Lower lobe of right lung (tissue), 2 donors: ENCODE data around the gene BHLHE23. TPM values are rescaled to one million over a fixed set of nuclear protein-coding genes. Genes with fewer than 3 reads are reported as not detected.
A peak's percentile ranks its signal among the peaks of the same experiment; 100 is the strongest.

Experiments used
- ATAC-seq, 2 donors: fragments of 200-7000 bp; cut with Tn5 transposase; one replicate each; pipeline ENCODE4 v1.9.1; 2020 to 2022; ENCODE audit warnings: mild to moderate bottlenecking in 2 of 2, moderate library complexity in 2 of 2
- DNase-seq: peaks from one replicate; pipeline ENCODE4 v3.0.0-alpha.2; 2020
- H3K27ac ChIP-seq: fragments of 200-600 bp; one replicate; pipeline ENCODE4 v1.8.0; 2022
- H3K27me3 ChIP-seq: fragments of 200-600 bp; one replicate; pipeline ENCODE4 v1.8.0; 2022; ENCODE audit warnings: low read depth
- H3K36me3 ChIP-seq: fragments of 200-600 bp; one replicate; pipeline ENCODE4 v1.8.0; 2022; ENCODE audit warnings: mild to moderate bottlenecking
- H3K4me1 ChIP-seq: fragments of 200-600 bp; one replicate; pipeline ENCODE4 v1.8.0; 2022
- H3K4me3 ChIP-seq: fragments of 200-600 bp; one replicate; pipeline ENCODE4 v1.8.0; 2022; ENCODE audit warnings: mild to moderate bottlenecking
- H3K9me3 ChIP-seq: fragments of 200-600 bp; one replicate; pipeline ENCODE4 v1.8.0; 2022
- CTCF ChIP-seq: fragments of 200-600 bp; IDR thresholded peaks from one replicate; pipeline ENCODE4 v1.8.0; 2022; ENCODE audit warnings: antibody characterized with exemption, mild to moderate bottlenecking
- intact Hi-C: fragments of 100-400 bp; cut with DNase I; formaldehyde crosslinking; loops from one replicate; pipeline ENCODE4 v1.11.0; 2022
- total RNA-seq: library from RNA; stranded (reverse); fragmentation: NEBNext Ultra II Directional; extraction: Animal tissue kit (Norgen Biotek cat#: 25700); gene quantifications from one replicate; pipeline ENCODE4 v1.2.1, GENCODE V29; 2021
- donor health status: DM: no; HTN: yes; CAD: no; lungs with severe emphysema.

BHLHE23 gene
- total RNA-seq, 1 donor from 2014 or later = not detected

DNA sequence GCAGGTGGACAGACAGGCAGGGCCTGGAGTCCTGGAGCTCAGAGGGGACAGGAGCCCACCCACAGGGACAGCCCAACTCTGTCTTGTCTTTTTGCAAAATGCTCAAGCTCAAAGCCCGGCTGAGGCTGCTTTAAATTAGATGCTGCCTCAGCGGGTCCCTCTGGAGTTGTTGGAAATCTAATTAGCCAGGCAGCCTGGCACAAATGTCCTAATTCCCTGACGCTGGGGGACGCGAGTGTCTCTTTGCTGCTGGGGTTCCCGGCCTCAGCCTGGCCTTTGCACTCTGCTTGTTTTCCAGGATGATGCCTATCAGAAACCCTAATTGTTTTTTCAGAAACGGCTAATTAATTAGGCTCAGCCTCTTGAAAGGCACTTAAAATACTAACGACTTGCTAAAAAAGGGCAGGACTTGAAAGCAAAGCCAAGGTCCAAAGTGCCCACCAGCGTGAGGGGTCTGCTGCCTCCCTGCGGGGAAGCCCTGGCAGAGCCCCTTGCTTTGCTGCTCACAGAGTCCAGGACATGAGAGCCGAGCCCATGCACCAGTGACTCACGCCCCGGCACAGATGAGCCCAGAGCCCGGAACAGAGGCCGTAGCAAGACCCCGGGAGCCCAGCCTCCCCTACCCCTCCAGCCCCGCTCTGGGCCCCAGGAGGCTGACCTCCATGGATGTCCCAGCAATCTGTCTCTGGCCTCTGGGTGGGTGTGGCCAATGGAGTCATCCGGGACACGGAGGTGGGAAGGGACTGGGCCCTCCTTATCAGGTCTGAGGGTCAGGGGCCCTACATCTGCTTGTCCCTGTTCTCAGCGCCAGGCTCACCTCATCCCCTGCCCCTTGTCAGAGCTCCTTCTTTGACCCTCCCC, 46.0 kb upstream of the BHLHE23 start:
- ATAC-seq (no peak), DNase-seq (peak; percentile 18)
- H3K9me3 ChIP-seq = no peaks in the 10 kb centered on the region
- H3K4me3 ChIP-seq = no peak overlapping the region
- no peak for TF ChIP-seq CTCF
- H3K4me1 ChIP-seq = peaks cover 7% of the 10 kb centered on the region
- intact Hi-C loops = no loop called here
- H3K27ac ChIP-seq = no peak overlapping the region
- peaks cover 31% of the 10 kb centered on the region for H3K27me3 ChIP-seq
- no peaks in the 10 kb centered on the region for H3K36me3 ChIP-seq

- Histone ChIP-seq H3K4me3 (no peak overlapping the region), H3K9me3 (no peaks in the 10 kb centered on the region), H3K27ac (no peak overlapping the region), H3K27me3 (peaks cover 31% of the 10 kb centered on the region), H3K36me3 (no peaks in the 10 kb centered on the region), H3K4me1 (peaks cover 7% of the 10 kb centered on the region)
- intact Hi-C loops = no loop called here
- DNase-seq = peak; percentile 28
- TF ChIP-seq CTCF = no peak
- ATAC-seq = no peak
Measured at GRCh38 chr20:63051911-63052310, 45.1 kb upstream of the BHLHE23 start.

- TF ChIP-seq CTCF = no peak
- peaks cover 3% of the 10 kb centered on the region for H3K4me1 ChIP-seq
- no peak overlapping the region for H3K27ac ChIP-seq
- no peaks in the 10 kb centered on the region for H3K9me3 ChIP-seq
- H3K36me3 ChIP-seq = no peaks in the 10 kb centered on the region
- peaks cover 30% of the 10 kb centered on the region for H3K27me3 ChIP-seq
- intact Hi-C loops = no loop called here
- DNase-seq = peak; percentile 3
- ATAC-seq = no peak
- no peak overlapping the region for H3K4me3 ChIP-seq
Measured at GRCh38 chr20:63051186-63051860, 44.6 kb upstream of the BHLHE23 start.

- Histone ChIP-seq H3K27me3 (peaks cover 23% of the 10 kb centered on the region), H3K9me3 (no peaks in the 10 kb centered on the region), H3K4me1 (no peaks in the 10 kb centered on the region), H3K36me3 (no peaks in the 10 kb centered on the region), H3K27ac (no peak overlapping the region), H3K4me3 (no peak overlapping the region)
- TF ChIP-seq CTCF = no peak
- ATAC-seq = no peak
- peak; percentile 10 for DNase-seq
- intact Hi-C loops = no loop called here
Measured at GRCh38 chr20:63050406-63050805, 43.6 kb upstream of the BHLHE23 start.

DNA sequence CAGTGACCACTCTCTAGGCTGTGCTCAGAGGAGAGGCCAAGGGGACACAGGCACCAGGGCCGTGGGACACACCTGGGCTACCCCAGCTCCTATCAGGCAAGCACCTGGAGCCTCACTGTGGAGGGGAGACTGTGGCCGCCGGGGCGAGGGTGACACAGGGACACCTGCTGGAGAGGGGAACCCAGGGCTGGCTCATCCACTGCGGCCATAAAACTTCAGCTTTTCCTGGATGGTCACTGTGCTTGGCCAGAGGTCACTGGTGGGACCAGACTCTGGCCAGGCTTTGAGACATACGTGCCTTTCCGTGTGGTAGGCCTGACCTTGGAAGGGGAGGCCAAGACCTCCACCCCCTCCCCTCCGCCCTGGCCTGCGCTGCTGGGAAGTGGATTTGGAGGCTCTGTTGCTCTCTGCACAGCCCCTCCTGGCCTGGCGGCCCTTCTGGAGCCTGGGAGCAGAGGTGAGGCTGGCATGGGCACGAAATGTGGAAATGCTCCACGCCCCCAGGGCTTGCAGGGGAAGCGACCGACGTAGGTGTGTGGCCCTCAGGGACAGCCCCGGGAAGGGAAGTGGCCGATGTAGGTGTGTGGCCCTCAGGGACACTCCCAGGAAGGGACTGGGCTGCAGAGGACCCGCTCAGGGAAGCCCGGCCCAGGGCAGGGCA, 42.9 kb upstream of the BHLHE23 start:
- peaks cover 22% of the 10 kb centered on the region for H3K27me3 ChIP-seq
- H3K9me3 ChIP-seq = no peaks in the 10 kb centered on the region
- no peak overlapping the region for H3K27ac ChIP-seq
- intact Hi-C loops = no loop called here
- no peak overlapping the region for H3K4me3 ChIP-seq
- TF ChIP-seq CTCF = no peak
- no peaks in the 10 kb centered on the region for H3K36me3 ChIP-seq
- no peak for ATAC-seq
- DNase-seq = peak; percentile 26
- no peaks in the 10 kb centered on the region for H3K4me1 ChIP-seq
